HG03558 (cell line): Measurements from ENCODE around the gene ADCY5.

Experiments used
- ATAC-seq: cut with Tn5 transposase; IDR thresholded peaks from one replicate; pipeline ENCODE4 v1.9.1; 2021; ENCODE audit warnings: moderate number of reproducible peaks; ENCODE audit not compliant: unreplicated experiment; ENCODE audit errors: extremely low read depth

Gene ADCY5

DNA sequence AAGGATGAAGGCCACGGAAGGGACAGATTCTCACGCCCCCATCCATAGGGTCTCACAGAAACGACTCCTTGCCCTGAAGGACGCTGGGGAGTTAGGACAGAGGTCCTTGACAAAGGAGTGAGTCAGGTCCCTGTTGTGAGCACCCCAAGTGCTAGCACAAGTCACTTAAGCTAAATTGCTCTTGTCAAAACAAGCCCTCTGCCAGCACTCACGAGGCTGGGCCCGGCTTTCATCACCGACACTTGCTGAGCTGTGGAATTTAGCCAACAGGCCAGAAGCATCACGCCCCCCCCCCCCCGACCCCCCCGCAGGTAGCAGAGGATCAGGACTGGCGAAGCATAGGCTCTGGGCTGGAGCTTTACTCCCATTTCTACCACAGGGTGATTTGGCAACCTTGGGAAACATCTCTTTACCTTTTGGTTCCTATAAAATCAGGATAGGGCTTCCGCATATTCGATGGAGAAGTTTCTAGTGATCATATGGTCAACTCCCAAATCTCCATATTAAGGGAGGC, 75.4 kb downstream of the ADCY5 start:
- no peak for ATAC-seq

DNA sequence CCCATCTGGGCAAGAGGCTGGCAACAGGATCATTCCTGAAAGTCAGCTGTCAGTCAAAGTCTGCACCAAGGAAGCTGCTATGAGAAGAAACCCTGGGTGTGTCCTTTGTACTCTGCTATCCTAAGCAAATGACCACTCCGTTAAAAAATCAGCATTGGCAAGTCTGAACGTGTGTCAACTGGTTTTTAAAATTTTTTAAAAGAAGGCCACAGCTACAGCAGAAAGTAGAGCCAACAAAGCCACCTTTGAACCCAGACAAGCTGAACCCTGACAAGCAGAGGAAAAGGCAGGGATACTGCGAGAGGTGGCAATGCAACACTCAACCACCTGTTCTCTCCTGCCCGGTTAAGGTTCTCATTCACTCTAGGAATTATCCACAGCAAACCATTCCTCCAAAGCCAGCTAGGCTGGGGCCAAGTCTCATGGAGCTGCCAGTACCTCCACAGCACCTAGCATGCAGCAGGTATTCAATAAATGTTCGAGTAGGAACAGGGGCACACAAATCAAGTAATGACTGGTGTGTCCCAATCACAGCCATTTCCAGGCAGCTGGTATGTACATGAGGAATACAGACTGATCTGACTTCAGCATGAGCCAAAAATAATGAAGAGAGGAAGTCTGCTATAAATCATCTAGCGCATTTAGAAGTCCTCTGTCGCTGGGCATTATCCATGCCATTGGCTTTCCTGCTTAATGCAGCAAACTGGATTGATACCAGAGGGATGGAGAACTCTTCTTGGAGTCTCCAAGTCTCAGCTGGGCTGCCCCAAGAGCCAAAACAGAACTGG, 76.0 kb downstream of the ADCY5 start:
- ATAC-seq: no peak

DNA sequence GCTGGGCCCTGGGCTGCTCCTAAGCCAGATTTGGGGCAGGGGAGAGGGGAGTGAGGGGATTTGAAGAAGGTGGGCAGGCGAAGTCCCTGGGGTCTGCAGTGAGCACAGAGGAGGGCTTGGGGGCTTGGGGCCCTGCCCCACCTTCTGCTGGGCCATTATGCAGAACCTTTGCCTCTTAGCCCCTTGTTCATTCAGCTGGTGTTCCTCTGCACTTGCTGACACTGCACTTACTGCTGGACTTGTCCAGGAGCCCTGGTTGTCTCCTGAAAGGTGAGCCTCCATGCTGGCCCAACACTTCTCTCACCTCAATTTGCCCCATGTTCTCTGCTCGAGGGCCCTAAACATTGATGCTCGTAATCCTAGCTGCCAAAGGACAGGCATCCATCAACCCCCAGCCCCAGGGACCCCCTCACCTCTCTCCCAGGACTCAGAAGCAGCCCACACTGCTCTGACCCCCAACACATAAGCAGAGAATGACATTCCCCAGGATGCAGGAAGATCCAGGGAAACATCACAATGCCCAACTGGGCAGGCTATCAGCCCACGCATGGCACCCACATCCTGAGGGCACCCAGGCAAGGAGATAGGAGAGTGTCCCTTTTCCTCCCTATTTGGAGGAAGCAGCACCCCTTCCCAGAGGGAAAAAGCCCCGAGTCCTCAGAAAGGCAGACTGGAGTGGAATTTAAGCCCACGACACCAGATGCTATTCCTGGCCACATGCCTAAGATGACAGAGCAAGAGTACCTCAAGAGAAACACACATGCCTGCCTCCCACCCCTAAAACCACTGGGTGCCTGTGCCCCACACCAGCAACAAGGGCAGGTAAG, 76.8 kb downstream of the ADCY5 start:
- no peak for ATAC-seq

DNA sequence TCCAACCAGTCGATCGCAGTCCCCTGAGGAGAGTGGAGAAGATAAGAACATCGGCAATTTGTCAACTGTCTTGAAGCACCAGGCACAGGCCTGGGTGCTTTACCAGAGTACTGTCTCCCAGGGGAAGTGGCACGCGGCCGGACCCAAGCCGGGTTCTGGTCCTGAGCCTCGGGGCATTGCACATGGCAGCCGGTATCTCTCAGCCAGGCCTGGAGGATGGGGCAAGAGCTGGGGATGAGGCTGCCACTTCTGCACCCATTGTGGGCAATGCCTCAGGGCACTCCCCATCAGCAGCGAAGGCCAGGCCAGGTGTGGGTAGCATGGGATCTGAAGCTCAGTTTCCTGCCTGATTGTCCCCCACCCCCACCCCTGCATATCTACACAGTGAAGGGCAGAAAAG, 77.5 kb downstream of the ADCY5 start:
- no peak for ATAC-seq

DNA sequence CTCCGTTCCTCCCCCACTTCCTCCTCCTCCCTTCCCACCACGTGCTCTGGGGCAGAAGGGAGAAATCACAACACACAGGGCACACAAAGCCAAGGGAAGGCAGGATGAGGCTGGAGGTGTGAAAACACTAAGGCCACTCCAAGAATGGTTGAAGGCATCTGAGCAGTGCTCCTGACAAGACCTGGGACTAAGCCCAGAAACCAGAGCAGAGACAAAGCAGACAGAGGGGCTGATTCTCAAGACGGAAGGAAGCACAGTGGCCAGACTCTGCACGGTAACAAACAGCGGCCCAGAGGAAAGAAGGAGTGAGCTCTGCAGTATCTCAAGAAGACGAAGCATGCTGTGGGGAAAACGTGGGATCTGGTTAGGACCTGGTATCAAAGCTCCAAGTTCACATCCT, 78.1 kb downstream of the ADCY5 start:
- no peak for ATAC-seq

DNA sequence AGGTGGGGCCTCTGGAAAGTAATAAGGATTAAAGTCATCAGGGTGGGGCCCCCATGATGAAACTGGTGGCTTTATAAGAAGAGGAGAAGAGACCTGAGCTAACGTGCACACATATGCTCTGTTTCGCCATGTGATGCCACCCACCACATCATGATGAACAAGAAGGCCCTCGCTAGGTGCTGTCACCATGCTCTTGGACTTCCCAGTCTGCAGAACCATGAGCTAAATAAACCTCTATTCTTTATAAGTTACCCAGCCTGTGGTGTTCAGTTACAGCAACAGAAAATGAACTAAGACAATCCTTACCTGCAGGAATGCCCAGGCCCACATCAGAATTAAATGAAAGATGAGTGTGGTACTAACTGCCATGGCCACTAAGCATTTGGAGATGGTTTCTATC, 79.8 kb downstream of the ADCY5 start:
- no peak for ATAC-seq

DNA sequence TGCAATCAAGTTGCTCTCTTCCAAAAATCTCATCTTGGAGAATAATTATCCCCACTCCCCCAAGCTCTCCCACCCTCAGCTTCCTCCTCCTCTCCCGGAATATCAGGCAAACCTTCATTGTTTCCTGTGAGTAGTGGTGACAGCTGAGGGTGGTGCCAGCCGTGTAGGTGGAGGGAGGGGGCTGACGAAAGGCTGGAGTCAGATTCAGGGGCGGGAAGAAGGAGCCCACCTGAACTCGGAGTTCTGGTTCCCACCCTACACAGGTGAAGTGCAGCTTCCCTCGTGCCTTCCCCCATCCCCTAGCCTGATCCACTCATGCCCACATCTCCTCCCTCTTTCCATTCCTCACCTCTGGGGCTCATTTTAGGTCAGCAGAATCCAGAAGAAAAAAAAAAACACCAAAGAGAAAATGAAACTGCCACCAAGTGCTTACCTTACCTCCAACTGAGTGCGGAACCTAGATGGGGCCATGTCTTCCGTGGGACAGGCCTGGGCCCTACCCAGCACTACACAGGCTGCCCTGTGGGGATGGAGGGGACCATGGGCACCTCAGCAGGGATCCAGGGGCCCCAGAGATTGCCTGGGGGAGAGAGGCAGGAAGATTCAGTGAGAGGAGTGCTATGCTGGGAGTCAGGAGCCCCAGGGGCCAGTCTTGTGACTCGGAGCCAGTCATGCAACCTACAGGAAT, 81.3 kb downstream of the ADCY5 start:
- ATAC-seq: no peak

DNA sequence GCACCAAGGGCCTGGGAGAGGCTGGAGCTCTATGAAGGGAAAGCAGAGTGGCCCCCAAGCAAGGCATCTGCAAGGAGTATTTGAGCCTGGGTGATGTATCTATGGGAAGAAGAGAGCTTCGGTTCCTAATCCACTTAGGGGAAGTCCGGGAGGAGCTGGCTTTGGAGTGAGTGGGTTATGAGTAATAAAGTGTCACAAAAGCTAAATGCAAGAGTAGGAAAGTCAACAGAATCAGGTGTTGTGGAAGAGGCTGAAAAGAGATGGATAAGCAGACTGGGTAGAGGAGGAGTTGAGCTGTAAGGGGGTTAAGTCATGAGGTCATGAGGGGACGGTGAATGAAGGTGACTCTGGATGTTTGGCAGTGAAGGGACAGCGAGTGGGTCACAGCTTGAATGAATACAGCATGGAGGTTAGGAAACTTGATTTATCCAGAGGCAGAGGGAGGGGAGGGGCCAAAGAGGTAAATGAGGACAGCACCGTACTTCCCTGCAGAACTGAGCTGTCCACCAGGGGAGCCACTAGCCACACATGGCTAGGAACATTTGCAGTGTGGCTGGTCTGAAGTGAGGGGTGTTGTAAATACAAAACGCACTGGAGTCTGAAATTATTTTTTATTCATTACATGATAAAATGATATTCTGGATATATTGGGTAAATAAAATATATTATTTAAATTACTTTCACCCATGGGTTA, 83.3 kb downstream of the ADCY5 start:
- ATAC-seq: no peak

DNA sequence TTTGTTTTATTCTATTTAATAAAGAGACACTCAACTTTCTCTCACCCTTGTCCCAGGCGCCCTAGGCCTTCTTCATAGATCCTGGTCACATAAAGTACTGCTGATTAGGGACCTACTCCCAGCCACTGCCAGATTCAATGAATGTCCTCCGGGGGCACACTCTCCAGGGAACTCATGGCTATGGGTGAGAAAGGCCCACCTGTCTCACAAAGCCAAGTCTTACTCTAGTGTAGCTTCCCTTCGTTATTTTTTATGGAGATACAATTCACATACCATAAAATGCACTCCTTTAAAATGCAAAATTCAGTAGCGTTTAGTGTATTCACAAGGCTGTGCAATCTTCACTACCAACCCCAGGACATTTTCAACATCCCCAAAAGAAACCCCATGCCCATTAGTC, 87.8 kb downstream of the ADCY5 start:
- ATAC-seq: no peak

DNA sequence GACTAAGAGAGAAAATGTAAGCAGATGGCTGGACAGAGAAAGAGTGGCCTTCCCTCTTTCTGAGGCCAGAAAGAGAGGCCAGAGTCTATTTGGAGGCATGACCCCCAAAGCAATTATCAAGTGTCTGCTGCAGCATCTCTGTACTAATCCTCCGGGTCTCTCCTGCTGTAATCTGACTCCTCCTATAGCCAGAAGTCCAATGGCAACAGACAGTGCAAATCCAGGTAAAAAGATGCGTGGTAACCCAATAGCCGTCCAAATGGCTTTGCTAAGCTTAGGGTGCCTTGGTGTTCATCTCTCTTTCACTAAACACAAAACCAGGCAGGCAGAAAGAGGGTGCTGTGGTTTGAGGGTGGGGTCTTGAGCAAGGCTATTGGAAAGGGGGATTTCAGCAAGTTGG, 91.6 kb downstream of the ADCY5 start:
- ATAC-seq: no peak

DNA sequence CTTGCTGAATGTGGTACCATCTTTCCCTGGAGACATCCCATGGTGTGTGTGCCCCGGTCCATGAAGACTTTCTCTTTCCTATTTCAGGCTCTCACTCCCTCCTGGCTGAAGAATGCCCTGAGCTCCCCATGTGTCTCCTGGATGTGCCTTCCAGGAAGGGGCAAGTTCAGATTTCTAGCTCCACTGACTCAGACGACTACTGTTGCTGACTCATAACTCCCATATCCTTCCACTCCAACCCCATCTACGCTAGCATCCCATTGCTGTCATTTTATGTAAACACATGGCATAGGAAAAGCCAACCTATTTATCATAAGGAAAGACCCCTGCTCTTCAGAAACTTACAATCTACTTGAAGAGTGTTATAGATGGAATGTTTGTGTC, 95.0 kb downstream of the ADCY5 start:
- no peak for ATAC-seq

DNA sequence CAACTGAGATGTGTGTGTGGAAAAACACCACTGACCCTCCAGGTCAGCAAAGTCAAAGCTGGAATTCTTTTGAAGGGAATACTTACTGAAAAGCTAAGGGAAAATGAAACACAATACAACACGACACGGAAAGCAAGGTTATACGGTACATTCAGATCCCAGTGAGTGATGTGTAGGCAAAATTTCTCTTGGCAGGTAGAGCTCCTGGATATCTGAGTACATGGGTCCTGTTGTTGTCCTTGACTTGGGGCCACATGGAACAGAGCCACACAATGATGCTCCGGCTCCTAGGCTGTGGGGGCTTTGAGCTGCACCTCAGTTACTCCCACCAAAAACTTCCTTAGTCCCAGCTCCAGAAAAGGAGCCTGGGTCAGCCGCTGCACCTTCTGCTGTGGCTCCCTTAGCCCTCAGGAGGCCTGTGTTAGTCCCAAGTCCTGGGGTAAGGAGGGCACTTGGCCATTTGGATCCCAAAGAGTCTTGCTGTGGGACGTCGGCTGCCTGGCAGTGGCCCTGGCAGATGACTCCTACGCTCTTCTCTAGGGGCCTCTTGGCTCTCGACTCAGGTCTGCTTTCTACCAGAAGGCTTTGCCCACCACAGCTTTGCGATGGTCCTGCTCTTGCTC, 95.6 kb downstream of the ADCY5 start:
- no peak for ATAC-seq

DNA sequence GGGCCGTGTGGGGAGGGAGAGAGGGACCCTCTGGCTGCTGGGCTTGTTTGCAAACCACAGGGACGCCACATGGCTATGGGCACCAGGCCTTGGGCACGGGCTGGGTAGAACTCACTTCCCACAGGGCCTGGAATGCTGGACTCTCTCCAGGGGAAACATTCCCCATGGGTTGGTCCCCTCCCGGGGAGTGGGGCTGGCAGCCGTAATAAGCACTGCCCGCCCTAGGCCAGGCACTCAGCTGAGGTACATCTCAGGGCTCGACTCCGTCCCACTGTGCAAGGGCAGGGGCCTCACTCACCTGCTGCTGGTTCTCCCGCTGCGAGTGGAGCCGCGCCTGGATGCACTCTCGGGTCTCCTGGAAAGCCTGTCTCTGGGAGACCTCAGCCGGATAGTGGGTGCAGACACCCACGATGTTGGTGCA, 96.7 kb downstream of the ADCY5 start:
- ATAC-seq: no peak

DNA sequence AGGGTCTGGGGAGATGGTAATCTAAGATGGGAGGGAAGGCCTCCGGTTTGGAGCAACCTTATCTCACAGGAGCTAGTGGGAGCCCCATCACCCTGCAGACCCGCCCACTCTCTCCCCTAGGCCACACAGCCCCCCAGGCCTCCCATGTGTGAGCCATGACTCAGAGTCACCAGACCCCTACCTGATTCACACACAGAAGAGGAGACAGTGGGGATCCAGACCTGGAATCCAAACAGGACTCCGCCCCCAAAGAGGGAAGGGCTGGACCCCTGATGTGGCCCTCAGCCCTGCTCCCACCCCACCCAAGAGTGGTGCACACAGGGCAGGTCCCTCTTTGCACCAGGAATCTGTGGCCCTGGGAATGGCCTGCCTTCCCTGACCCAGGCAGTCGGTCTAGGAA, 97.4 kb downstream of the ADCY5 start:
- no peak for ATAC-seq

DNA sequence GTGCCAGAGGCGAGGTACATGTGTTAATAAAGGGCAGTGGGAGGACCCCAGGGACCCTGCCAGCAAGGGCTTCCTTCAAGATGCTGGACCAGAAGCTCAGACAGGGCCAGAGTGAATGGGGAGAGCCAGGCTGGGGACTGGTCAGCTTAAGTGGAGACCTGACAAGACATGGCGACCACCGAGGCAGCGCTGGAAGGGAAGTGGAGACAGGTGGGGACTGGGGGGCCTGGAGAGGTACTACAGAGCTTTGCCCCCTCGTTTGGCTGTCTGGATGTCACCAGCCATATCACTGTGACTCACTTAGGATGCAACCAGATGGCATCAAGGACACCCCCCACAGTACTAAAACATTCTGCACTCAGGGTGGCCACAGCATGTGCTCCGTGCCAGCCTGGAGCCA, 97.9 kb downstream of the ADCY5 start:
- no peak for ATAC-seq

DNA sequence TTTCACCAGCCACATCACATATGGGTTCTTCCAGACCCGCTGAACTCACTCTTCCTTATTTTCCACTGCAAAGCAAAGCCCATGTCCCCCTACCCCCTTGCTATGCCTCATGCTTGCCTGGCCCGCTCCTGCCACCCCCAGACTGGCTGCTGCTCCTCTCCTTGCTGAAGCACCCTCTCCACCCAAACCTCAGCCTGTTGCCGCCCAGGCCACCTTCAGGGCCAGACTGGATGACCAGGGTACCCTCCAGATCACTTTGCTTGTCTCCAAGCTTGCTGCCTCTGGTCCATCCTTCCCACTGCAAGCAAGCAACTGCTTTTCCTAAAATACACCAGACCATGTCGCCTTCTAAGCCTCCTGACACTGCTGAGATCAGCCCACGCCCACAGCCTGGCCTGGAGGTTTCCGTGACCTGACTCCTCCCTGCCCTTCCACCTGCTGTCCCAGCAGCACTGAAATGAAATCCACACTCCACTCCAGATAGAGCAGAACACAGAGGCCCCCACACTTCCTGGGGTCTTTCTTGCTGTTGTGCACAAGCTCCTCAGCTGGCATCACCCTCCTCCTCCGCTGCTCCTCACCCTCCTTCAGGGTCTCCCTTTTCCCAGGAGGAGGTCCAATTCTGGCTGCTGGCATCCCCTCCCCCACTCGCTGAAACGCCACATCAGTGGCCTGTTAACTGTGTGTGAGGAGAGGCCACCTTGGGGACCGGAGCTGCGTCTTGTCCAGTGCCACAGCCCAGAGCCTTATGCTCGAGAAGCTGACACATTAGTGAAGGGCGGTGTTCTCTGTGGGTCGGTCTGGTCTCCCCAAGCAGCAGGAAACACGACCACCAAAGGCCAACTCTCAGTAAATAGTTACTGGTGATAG, 99.1 kb downstream of the ADCY5 start:
- ATAC-seq: no peak

DNA sequence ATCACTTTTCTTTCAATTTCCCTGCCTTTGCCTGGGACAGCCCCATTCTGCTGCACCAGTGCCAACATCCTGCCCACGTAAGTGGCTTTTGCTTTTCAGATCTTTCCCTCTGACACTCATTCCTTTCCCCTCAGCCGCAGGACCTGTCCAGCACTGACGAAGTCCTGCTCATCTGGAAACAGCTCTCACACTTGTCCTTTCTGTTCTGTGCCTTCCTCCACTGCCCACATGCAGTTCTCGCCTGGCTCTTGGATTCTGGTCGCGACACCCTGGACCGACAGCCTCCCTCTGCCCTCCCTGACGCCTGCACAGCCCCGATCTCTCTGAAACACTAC, 99.7 kb downstream of the ADCY5 start:
- no peak for ATAC-seq

DNA sequence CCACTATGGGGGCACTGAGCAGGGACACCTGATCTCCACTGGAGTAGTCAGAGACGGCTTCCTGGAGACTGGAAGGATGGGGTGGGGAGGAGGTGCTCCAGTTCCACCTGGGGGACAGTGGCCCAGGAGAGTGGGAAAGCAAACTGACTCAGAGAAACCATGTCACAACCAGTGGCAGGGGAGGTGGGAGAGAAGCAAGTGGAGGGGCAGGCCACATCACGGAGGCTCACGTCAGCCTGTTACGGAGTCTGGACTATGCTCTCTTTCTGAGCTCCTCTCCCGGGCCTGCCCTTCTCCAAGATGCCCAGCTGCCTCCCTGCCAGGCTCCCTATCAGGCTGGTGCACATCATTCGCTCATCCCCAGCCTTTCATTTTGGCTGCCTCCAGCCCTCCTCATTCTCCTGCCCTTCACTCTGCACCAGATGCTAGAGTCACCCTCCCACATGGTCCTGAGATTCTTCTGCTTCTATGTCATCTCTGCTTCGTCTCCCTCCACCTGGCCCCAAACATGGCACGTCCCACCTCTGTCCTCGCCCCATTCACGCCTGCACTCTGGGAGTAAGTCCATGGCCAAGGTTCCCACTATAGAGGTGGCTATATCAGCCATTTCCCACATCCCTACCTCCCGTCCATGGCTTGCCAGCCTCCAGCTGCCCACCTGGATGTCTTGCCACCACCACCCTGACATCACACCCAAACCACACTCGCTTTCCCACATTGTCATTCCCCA, 100.3 kb downstream of the ADCY5 start:
- no peak for ATAC-seq
